SKM-1 treated with dmso at 0.1 percent for 144 hours (cell line): Measurements from ENCODE around the gene CYTH4.
"Not testable (repeated sequence)": the region's sequence is repeated elsewhere in the genome, so short reads cannot be mapped to it uniquely, and the experiment has no call there.

Experiments
- DNase-seq: peaks from one replicate; lab custom pipeline; 2025; ENCODE audit not compliant: unreplicated experiment; lab: John Stamatoyannopoulos, UW

The CYTH4 gene

DNA sequence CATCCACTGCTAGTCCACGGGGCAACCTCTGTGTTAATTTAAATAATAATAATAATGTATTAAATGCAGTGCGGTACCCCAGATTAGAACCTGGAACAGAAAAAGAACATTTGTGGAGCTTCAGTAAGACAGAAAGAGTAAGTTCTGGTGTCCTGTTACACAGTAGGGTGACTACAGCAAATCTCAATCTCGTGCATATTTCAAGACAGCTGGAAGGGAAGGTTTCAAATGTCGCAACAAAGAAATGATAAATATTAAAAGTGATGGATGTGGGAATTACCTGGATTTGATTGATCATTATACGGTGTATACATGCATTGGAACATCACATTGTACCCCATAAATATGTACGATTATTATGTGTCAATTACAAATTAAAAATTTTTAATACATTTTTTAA is 36.6 kb upstream of the CYTH4 start:
- DNase-seq = no peak

DNA sequence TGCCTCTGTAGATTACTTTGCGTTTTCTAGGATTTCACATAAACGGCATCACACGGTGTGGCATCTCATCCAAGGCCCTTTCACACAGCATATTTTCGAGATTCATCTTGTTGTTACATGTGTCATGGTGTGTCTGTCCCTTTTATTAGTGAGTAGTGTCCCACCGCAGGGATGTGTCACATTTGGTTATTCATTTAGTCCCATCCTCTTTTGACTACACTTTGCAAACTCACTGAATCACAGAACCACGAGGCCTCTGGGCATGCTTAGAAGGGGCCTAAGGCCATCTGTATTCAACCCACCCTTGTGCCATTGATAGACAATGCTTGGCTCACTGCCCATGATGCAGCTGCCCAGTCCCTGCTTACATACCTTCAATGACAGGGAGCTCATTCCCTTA is 34.1 kb upstream of the CYTH4 start:
- no peak for DNase-seq

DNA sequence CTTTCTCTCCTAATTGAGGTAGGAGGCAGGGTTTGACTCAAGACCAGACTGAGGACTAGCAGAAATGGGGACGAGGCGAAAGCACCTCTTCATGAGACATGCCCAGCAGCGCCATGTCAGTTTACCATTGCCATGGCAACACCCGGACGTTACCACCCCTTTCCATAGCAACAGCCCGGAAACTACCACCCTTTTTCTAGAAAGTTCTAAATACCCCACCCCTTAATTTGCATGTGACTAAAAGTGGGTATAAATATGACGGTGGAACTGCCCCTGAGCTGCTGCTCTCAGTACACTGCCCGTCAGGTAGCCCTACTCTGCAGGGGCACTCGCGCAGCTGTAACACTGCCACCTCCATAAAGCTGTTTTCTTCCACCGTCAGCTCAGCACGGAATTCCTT is 32.3 kb upstream of the CYTH4 start:
- DNase-seq = no peak

DNA sequence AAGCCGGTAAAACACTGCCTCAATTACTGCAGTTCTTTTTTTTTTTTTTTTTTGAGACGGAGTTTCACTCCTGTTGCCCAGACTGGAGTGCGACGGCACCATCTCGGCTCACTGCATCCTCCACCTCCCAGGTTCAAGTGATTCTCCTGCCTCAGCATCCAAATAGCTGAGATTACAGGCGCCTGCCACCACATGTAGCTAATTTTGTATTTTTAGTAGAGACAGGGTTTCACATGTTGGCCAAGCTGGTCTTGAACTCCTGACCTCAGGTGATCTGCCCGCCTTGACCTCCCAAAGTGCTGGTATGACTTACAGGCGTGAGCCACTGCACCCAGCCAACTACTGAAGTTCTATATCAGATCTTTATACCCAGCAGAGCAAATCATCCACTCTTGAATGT is 30.5 kb upstream of the CYTH4 start:
- not testable (repeated sequence) for DNase-seq

DNA sequence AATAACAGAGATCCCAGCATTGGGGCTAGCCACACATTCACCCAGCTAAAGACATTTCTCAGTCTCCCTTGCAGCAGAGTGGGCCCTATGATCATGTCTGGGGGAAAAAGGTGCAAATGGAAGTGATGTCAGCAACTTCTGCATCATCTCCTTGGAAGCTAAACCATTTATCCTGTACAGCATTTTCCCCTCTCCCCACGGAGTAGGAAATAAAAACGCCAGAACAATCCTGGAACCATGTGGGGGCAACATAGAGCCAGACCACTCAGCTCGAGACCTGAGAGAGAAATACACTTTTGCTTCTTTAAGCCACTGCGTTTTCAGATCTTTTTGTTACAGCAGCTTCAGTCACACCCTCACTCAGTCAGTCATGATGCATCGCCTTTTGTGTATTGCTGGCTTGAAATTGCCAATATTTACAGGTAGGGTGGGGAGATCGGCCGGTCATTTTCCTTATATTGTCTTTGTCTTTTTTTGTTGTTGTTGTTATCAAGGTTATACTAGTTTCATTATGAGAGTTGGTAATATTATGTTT is 29.1 kb upstream of the CYTH4 start:
- DNase-seq = no peak

DNA sequence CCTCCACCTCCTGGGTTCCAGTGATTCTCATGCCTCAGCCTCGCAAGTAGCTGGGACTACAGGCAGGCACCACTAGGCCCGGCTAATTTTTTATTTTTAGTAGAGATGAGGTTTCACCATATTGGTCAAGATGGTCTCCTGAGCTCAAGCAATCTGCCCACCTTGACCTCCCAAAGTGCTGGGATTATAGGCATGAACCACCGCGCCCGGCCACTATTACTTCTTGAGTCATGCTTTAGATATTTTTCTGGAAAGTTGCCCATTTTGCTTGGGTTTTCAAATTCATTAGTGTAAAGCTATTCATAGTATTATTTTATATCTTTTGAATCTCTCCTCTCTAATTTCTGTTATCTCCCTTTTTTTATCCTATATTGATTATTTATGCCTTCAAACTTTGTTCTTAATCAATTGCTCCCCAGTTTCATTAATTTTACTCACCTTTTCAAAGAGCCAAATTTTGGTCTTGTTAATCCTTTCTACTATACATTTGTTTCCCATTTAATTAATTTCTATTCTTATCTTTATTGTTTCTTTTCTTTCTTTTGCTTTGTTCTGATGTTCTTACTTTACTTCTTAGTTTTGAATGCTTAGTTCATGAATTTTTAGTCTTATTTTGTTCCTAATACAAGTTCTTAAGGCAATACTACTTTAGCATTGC is 28.0 kb upstream of the CYTH4 start:
- no peak for DNase-seq

DNA sequence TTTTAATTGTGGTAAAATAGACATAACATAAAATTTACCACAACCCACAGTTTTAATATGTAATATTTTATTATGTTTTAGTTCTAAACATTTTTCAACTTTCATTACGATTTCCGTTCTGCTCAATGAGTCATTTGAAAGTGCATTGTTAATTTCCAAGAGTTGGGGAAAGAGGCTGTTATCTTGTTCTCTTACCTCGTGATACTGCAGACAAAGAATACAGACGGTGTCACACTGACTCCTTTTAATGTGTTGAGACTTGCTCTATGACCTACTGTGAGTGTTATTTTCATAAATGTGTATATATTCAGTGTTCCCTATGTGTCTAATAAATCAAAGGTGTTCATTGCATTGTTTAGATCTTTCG is 27.5 kb upstream of the CYTH4 start:
- no peak for DNase-seq

DNA sequence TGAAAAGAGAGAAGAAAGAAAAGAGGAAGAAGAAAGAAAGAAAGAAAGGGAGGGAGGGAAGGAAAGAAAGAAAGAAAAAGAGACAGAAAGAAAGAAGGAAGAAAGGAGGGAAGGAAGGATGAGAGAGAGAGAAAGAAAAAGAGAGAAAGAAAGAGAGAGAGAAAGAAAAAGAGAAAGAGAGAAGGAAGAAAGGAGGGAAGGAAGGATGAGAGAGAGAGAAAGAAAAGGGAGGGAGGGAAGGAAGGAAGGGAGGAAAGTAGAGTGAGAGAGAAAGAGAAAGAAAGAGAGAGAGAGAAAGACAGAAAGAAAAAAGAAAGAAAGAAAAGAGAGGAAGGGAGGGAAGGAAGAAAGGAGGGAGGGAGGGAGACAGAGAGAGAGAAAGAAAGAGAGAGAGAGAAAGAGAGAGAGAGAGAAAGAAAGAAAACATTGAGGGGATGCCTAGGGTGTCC is 26.7 kb upstream of the CYTH4 start:
- DNase-seq = no peak

DNA sequence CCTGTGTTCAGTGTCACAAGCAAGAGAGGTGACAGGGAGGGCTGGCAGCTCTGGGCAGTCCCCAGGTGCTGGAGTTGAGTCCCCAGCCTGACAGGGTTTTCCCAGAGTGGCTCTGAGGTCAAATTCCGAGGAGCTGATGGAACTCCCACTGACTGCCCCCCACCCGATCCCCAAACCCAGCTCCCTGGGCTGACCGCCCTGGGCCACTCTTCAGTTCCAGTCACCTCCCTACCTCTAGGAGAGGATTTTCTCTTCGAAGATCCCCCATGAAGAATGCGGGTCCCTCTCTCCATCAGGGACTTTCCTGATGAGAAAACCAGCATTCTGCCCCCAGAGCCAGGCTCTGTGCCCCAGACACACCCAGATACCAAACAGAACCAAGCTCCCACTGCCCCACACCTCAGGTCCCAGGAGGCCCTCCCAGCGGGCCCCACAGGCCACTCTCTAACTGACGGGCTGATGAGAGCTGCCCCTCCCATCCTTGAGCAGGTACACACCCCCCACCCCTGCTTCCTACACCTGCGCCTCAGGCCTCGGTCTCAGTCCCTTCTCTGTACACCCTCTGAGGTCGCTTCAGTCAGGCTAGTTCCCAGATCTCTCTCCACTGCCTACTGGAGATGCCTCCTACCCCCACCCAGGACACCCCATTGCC is 26.1 kb upstream of the CYTH4 start:
- no peak for DNase-seq

DNA sequence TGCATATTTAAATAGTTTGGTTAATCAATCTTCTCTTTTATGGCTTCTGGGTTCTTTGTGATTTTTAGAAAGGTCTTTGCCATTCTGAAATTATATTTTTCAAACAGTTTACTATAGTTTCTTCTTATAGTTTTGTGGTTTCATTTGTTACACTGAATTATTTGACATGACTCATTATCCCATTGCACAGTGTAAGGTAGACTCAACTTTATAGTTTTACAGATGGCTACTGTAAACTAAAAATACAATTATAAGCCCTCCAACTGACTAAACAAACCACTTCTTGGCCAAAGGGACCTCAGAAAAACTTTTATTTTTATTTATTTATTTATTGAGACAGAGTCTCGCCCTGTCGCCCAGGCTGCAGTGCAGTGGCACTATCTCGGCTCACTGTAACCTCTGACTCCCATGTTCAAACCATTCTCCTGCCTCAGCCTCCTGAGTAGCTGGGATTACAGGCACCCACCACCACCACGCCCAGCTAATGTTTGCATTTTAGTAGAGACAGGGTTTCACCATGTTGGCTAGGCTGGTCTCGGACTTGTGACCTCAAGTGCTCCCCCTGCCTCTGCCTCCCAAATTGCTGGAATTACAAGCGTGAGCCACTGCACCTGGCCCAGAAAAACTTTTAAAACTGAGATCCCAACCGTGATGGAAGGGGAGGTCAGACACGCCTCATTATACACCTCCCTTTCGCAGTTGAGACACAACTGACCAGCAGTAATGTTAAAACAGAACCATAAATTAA is 24.1 kb upstream of the CYTH4 start:
- no peak for DNase-seq

DNA sequence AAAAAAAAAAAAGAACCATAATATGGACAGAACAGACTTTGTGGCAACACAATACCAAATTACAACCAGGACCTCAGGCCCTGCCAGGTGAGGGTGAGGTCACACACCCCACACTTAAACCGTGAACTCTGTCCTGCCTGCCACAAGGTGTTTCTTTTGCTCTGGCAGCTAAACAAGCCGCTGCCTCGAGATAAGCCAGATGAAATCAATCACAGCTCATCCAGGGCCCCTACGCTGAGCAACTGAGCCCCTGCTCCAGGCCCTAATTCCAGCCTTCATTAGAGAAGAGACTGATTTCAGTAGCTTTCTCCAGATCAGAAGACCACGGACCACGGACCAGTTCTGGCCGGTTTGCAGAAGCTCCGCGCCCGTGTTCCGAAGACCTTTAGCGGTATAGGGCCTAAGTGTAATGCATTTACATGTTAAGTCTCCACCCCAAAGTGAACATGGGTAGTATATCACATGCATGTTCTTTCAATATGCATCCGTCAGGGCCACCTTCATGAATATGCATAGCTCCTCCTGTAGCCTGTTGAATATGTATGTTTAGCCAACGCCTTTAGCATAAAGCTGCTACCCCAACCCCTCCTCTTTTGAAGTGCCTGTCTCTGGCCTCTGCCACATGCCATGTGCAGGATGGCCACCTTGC is 23.4 kb upstream of the CYTH4 start:
- DNase-seq = no peak

DNA sequence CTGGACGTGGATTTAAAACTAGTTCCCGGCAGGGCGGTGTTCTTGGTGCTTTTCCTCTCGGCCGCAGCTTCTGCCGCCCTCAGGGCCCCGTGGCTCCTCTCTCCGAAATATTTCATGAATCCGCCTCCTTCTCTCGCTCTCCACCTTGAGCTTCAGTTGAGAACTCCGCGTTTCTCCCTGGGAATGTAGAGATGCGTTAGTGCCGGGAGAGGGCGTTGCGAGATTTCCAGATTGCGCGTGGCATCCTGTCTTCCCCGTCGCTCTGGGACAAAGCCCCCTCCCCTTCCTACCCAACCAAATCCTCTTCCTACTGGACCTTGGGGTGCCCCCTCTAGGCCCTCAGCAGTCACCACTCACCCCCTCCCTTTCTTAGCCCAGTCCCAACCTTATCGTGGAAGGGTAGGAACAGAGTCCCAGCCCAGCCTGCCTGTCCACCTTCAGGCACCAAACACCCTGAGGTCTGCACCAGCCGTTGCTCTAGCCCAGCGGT is 22.7 kb upstream of the CYTH4 start:
- DNase-seq = no peak

DNA sequence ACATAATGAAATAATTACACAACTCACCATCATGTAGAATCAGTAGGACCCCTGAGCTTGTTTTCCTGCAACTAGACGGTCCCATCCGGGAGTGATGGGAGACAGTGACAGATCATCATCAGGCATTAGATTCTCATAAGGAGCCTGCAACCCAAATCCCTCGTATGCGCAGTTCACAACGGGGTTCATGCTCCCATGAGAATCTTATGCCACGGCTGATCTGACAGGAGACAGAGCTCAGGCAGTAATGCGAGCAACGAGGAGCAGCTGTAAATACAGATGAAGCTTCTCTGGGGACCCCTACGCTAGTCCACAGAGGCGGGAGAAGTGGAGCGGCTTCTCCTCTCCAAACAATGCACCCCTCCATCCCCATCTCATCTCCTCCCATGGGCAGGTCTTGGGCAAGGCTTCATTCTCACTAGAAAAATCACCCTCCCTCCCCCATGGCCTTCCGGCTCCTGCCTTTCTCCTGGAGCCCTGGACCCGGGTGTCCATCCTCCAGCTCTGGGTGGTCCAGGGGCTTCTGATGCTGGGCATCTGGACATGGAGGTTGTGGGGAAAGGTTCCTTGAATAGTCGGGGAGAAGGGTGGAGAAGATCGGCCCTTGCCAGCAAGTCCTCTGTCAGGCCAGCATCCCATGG is 22.0 kb upstream of the CYTH4 start:
- no peak for DNase-seq

DNA sequence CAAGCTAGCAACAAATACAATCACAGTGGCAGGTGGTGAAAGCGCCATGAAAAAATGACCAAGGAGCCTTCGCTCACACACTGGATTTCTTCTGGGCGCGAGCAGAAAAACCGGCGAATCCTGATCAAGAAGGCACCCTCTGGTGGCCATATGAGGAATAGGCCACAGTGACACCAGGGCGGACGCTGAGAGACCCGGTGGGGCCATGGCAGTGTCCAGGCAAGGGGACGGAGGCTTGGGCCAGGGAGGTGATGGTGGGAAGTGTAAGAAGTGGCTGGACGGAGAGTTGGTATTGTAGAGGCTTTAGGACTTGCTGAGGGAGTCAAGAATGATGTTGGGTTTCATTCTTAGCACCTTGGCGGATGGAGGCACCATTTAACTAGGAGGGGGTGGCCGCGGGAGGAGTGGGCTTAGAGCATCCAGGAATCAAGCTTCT is 21.4 kb upstream of the CYTH4 start:
- peak; percentile 65 for DNase-seq

DNA sequence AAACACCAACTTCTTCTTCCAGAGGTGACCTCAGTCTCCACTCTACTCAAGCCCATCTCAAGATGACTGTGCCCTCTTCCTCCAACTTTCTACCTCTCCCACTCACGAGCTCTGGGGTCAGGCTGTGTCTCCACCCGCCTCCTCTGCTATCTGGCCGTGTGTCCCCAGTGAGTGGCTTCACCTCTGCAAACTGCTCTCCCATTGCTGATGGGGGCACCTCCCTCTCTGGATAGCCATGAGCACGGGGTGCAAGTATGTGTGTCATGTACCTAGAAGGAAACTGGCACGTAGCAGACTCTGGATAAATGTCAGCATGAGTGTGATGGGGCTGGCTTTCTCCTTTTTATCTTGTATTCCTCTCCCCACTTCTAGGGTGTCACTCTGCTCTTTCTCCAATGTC is 20.0 kb upstream of the CYTH4 start:
- no peak for DNase-seq

DNA sequence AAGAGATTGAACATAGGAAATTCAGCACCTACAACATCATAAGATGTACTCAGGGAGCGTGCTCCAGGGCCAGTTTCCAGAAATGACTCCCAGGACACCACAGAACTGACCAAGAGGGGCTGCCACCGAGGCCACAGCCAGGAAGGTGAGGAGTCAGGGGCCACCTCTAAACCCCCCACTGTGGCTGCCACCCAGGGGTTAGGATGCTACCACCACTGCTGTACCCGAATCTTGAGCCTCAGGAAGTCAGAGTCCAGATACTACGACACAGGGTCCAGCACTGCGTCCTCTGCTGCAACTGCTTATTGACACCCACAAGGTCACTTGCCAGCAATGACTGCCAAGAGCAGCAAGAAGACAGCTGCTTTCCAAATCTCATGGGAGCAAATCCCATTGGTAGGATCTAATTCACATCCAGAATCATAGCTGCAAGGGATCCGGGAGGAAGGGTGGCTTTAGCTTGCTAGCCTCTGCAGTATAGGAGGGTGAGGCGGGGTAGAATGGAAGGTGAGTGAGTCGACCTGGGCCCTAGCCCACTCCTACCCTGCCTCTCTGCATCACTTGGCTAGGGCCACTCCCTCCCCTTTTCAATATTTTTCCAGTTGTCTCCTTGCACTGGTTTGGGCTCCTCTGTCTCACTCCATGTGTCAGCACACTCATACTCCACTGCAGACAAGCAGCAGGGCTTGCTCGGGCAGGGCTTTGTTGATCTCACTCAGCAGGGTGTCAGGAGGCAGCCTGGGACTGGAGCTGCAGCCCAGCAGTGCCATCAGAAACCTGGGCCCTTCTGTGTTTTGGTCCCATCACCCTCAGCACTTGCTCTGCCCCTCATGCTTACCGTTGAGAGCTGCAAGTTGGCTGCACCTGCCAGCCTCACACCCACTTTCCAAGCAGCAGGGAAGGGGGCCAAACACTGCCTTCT is 18.1 kb upstream of the CYTH4 start:
- DNase-seq = no peak

DNA sequence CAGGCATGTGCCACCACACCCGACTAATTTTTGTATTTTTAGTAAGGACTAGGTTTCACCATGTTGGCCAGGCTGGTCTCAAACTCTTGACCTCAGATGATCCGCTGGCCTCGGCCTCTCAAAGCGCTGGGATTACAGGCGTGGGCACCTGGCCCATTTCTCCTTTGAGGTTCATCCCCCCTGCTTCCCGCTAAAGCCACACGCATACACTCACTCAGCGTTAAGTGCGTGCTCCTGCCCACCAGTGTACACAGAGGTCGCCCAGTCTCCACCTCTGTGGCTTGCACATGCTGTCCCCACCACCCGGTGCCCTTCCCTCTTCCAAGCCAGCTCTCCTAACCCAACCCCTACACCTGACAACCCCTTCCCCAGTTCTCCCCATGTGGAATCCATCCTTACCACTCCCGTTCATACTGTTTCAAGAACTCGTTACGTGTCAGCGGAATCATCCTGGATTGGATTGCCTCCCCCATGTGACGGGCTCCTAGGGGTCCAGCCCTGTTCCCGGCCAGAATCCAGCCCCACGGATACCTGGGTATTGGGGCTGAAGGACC is 15.7 kb upstream of the CYTH4 start:
- DNase-seq = no peak

DNA sequence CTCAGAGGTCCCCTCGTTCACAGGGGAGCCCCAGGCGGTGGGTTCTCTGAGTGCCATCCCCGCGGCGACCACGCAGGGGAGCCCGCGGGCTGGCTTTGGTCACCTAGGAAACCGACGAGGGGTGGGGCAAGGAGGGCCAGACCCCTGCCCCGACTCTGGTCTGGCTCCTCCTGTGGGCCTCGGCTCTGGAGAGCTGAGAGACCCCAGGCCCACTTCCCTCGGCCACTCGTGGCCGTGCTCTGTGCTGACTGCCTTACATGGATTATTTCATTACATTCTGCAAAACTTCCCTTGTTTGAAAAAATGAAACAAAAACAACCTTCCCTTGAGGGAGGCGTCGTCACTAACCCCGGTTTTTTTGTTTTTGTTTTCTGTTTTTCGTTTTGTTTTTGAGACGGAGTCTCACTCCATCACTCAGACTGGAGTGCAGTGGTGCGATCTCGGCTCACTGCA is 15.1 kb upstream of the CYTH4 start:
- peak; percentile 13 for DNase-seq

DNA sequence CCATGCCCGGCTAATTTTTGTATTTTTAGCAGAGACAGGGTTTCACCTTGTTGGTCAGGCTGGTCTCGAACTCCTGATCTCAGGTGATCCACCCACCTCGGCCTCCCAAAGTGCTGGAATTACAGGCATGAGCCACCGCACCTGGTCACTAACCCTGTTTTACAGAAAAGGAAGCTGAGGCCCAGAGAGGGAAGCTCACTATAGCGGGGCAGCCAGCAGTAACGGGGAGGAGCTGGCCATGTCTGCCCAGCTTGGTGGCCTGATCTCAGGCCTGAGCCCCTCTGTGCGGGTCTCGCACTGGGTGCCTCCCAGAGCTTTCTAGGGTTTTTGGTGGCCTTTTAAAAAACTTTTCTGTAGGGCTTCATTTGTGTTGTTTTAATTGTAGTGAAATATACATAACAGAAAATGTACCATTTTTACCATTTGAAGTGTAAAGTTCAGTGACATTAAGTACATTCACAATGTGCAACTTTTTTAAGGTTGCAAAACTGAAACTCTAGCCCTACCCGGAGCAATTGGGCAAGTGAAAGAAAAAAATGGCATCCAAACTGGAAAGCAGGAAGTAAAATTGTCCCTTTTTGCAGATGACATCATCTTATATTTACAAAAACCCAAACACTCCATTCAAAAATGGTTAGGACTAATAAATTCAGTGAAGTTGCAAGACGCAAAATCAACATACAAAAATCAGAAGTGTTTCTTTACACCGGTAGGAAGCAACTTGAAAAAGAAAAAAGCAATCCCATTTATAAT is 14.5 kb upstream of the CYTH4 start:
- peak; percentile 89 for DNase-seq
